HepG2 (cell line): ENCODE data around the gene SLC25A10. TPM values are rescaled to one million over a fixed set of nuclear protein-coding genes. Genes with fewer than 3 reads are reported as not detected.

ENCODE experiments used
- DR1 ChIP-seq: sonication (generic); formaldehyde crosslinking; IDR thresholded peaks from 2 replicates; pipeline ENCODE4 v1.8.0; 2021; ENCODE audit warnings: mild to moderate bottlenecking, missing genetic modification reagents, inconsistent platforms
- ETV5 ChIP-seq: IDR thresholded peaks from 2 replicates; pipeline ENCODE4 v1.6.1; 2018; ENCODE audit warnings: missing biosample characterization, missing genetic modification reagents, inconsistent platforms, borderline replicate concordance
- GATA4 ChIP-seq: sonication (generic); IDR thresholded peaks from 2 replicates; pipeline ENCODE4 v1.6.1; 2016; ENCODE audit warnings: antibody characterized with exemption, low read depth, borderline replicate concordance
- RBFOX2 ChIP-seq: fragments of 200-400 bp; formaldehyde crosslinking; IDR thresholded peaks from 2 replicates; pipeline ENCODE4 v1.6.1; 2017; ENCODE audit warnings: low read depth, mild to moderate bottlenecking, low read length
- RBM39 ChIP-seq: fragments of 200-400 bp; formaldehyde crosslinking; IDR thresholded peaks from one replicate; pipeline ENCODE4 v1.6.1; 2018; ENCODE audit warnings: antibody characterized with exemption, mild to moderate bottlenecking, low read depth, low read length; ENCODE audit not compliant: poor library complexity, severe bottlenecking
- ZFP41 ChIP-seq: sonication (generic); formaldehyde crosslinking; IDR thresholded peaks from 2 replicates; pipeline ENCODE4 v1.4.0; 2020; ENCODE audit warnings: mild to moderate bottlenecking, missing genetic modification reagents, borderline replicate concordance
- ZNF546 ChIP-seq: sonication (generic); formaldehyde crosslinking; conservative IDR thresholded peaks from 2 replicates; pipeline ENCODE4 v1.8.1; 2023; ENCODE audit warnings: mild to moderate bottlenecking, missing genetic modification reagents
- ZNF589 ChIP-seq: sonication (generic); formaldehyde crosslinking; conservative IDR thresholded peaks from 2 replicates; pipeline ENCODE4 v1.8.0; 2022; ENCODE audit warnings: mild to moderate bottlenecking, moderate library complexity, missing genetic modification reagents
- ZNF879 ChIP-seq: sonication (generic); formaldehyde crosslinking; IDR thresholded peaks from 2 replicates; pipeline ENCODE4 v1.8.1; 2023; ENCODE audit warnings: missing genetic modification reagents
- polyA plus RNA-seq, 8 experiments: library from polyadenylated mRNA; depleted of rRNA in 3 of 8; stranded (reverse) in 7 of 8; unstranded in 1 of 8; fragments of >200 nt; fragmentation: Illumina TruSeq in 4 of 8; extraction: Trizol in 4 of 8; gene quantifications; 2 replicates each; pipeline versions ENCODE4 v1.2.1 to v1.2.3, GENCODE V29; 2011 to 2016; ENCODE audit warnings: low read depth in 4 of 8, missing spikeins in 1 of 8, mixed read lengths in 1 of 8; ENCODE audit not compliant: insufficient read depth in 1 of 8
- total RNA-seq, 5 experiments: library from RNA; depleted of rRNA; stranded (reverse); fragments of >200 nt; fragmentation: Illumina TruSeq; extraction: Trizol; gene quantifications; 2 replicates each; pipeline ENCODE4 v1.2.3, GENCODE V29; 2016; ENCODE audit warnings: low read depth in 1 of 5
- TF ChIP-seq, protein P1 (sequence below), 2 experiments: sonication (generic) in 1 of 2; formaldehyde crosslinking in 1 of 2; IDR thresholded peaks; 2 replicates each; pipeline versions ENCODE4 v1.4.0 to v1.6.1; 2016 to 2020; ENCODE audit warnings: borderline replicate concordance in 1 of 2, low read depth in 1 of 2, mild to moderate bottlenecking in 1 of 2, missing genetic modification reagents in 1 of 2
- TF ChIP-seq, protein P2 (sequence below), 2 experiments: IDR thresholded peaks; 2 replicates each; pipeline ENCODE4 v1.6.1; 2011 to 2012; ENCODE audit warnings: low read length in 2 of 2, borderline replicate concordance in 1 of 2, low read depth in 1 of 2, mild to moderate bottlenecking in 1 of 2, moderate library complexity in 1 of 2
- TF ChIP-seq, protein P3 (sequence below): sonication (generic); formaldehyde crosslinking; IDR thresholded peaks from 2 replicates; pipeline ENCODE4 v1.5.1; 2020; ENCODE audit warnings: mild to moderate bottlenecking, missing genetic modification reagents, moderate library complexity
- TF ChIP-seq, protein P4 (sequence below): sonication (generic); formaldehyde crosslinking; conservative IDR thresholded peaks from 2 replicates; pipeline ENCODE4 v1.4.0; 2020; ENCODE audit warnings: missing genetic modification reagents

SLC25A10 gene
- total and polyA plus RNA-seq, 2 of the 13 experiments (the other 11 are each of a cell fraction or from before 2014, with no cell fraction given): 46.5 to 140 TPM

DNA sequence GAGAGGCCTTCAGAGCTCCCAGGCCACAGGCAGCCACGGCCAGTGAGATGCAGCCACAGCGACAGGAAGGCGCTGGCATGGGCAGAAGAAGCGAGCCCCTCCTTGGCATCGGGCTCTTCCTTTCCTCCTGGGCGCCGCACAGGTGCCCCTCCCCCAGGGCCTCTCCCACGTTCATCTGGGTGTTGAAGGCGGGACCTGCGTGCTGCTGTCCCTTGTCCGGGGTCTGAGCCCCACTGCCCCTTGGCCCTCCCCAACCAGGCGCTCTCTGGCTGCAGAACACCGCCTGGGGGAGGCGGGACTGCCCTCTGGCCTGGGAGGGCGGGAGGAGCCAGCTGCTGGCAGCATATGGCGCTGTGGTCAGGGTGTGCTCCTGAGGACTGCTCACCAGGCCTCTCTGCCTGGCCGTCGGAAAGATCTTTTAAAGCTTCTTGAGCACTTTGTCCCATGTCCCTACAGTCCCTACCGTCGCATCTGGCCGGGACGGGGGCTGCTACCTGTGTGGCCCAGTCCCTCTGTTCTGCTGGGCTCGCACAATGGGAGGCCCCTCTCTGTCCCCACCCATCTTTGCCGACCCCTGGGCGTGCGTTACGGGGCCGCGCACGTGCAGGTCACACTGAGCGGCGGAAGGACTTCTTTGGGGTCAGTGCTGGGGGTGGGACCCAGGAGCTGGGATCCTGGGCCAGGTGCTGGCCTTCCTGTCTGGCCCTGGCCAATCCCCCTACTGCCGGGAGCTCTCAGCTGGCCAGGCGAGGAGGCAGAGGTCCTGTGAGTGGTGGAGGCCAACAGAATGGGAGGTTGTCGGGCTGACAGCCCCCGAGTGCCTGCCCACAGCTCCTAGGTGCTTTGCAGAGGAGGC lies 1.7 kb downstream of the SLC25A10 start (continued):
- no peak for TF ChIP-seq ETV5 (CRISPR knock-in tag)
- no peak; the same call in 1 of the 2 replicates for TF ChIP-seq DR1 (CRISPR knock-in tag)
- TF ChIP-seq, protein P1, sequence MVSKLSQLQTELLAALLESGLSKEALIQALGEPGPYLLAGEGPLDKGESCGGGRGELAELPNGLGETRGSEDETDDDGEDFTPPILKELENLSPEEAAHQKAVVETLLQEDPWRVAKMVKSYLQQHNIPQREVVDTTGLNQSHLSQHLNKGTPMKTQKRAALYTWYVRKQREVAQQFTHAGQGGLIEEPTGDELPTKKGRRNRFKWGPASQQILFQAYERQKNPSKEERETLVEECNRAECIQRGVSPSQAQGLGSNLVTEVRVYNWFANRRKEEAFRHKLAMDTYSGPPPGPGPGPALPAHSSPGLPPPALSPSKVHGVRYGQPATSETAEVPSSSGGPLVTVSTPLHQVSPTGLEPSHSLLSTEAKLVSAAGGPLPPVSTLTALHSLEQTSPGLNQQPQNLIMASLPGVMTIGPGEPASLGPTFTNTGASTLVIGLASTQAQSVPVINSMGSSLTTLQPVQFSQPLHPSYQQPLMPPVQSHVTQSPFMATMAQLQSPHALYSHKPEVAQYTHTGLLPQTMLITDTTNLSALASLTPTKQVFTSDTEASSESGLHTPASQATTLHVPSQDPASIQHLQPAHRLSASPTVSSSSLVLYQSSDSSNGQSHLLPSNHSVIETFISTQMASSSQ (IDR thresholded peaks at IDR 0.05; ENCODE audit: low read depth): no peak
- TF ChIP-seq, protein P1 (CRISPR knock-in tag; IDR thresholded peaks at IDR 0.05; ENCODE audit: borderline replicate concordance): peak; percentile 67; the same call in 1 of the 2 replicates
- no peak; the same call in 1 of the 2 replicates for TF ChIP-seq ZNF546 (CRISPR knock-in tag)
- TF ChIP-seq, protein P2, sequence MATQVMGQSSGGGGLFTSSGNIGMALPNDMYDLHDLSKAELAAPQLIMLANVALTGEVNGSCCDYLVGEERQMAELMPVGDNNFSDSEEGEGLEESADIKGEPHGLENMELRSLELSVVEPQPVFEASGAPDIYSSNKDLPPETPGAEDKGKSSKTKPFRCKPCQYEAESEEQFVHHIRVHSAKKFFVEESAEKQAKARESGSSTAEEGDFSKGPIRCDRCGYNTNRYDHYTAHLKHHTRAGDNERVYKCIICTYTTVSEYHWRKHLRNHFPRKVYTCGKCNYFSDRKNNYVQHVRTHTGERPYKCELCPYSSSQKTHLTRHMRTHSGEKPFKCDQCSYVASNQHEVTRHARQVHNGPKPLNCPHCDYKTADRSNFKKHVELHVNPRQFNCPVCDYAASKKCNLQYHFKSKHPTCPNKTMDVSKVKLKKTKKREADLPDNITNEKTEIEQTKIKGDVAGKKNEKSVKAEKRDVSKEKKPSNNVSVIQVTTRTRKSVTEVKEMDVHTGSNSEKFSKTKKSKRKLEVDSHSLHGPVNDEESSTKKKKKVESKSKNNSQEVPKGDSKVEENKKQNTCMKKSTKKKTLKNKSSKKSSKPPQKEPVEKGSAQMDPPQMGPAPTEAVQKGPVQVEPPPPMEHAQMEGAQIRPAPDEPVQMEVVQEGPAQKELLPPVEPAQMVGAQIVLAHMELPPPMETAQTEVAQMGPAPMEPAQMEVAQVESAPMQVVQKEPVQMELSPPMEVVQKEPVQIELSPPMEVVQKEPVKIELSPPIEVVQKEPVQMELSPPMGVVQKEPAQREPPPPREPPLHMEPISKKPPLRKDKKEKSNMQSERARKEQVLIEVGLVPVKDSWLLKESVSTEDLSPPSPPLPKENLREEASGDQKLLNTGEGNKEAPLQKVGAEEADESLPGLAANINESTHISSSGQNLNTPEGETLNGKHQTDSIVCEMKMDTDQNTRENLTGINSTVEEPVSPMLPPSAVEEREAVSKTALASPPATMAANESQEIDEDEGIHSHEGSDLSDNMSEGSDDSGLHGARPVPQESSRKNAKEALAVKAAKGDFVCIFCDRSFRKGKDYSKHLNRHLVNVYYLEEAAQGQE (IDR thresholded peaks at IDR 0.05; ENCODE audit: borderline replicate concordance in 1 of 2, low read depth in 1 of 2, low read length in 2 of 2): 0 out of 4 replicates have a peak, but pooled peaks of 1 of the 2 experiments have one; percentile 36
- TF ChIP-seq RBM39: no peak
- no peak for TF ChIP-seq ZFP41 (CRISPR knock-in tag)
- TF ChIP-seq RBFOX2: peak; percentile 91
- no peak for TF ChIP-seq ZNF879
- no peak for TF ChIP-seq GATA4
- TF ChIP-seq ZNF589 (CRISPR knock-in tag): peak; percentile 96
- TF ChIP-seq, protein P3, sequence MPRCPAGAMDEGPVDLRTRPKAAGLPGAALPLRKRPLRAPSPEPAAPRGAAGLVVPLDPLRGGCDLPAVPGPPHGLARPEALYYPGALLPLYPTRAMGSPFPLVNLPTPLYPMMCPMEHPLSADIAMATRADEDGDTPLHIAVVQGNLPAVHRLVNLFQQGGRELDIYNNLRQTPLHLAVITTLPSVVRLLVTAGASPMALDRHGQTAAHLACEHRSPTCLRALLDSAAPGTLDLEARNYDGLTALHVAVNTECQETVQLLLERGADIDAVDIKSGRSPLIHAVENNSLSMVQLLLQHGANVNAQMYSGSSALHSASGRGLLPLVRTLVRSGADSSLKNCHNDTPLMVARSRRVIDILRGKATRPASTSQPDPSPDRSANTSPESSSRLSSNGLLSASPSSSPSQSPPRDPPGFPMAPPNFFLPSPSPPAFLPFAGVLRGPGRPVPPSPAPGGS (CRISPR knock-in tag): peak; percentile 14; the same call in 1 of the 2 replicates
- TF ChIP-seq, protein P4, sequence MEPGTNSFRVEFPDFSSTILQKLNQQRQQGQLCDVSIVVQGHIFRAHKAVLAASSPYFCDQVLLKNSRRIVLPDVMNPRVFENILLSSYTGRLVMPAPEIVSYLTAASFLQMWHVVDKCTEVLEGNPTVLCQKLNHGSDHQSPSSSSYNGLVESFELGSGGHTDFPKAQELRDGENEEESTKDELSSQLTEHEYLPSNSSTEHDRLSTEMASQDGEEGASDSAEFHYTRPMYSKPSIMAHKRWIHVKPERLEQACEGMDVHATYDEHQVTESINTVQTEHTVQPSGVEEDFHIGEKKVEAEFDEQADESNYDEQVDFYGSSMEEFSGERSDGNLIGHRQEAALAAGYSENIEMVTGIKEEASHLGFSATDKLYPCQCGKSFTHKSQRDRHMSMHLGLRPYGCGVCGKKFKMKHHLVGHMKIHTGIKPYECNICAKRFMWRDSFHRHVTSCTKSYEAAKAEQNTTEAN: peak; percentile 67; the same call in 1 of the 2 replicates
